NCI-H1436 (cell line): ENCODE results near the gene PPP1R3G.

Experiments
- DNase-seq: peaks from one replicate; lab custom pipeline; 2025; lab: John Stamatoyannopoulos, UW

The PPP1R3G gene

GRCh38 chr6:5094327-5094726 is 9.2 kb downstream of the PPP1R3G start:
- no peak for DNase-seq

GRCh38 chr6:5095236-5095635 is 10.1 kb downstream of the PPP1R3G start:
- no peak for DNase-seq

- DNase-seq, result no peak
These were observed 11.3 kb downstream of the PPP1R3G start for GRCh38 chr6:5096482-5096881.

- no peak for DNase-seq
These were observed 13.5 kb downstream of the PPP1R3G start for GRCh38 chr6:5098501-5099270.

- no peak for DNase-seq
These were observed 14.4 kb downstream of the PPP1R3G start for GRCh38 chr6:5099537-5099936.

GRCh38 chr6:5100806-5101205 is 15.7 kb downstream of the PPP1R3G start:
- DNase-seq, result no peak

GRCh38 chr6:5102267-5102970 is 17.3 kb downstream of the PPP1R3G start:
- no peak for DNase-seq

GRCh38 chr6:5103250-5103649 is 18.1 kb downstream of the PPP1R3G start:
- DNase-seq, result no peak

- DNase-seq, result no peak
These were observed 19.5 kb downstream of the PPP1R3G start for GRCh38 chr6:5104667-5105066.

- no peak for DNase-seq
These were observed 20.0 kb downstream of the PPP1R3G start for GRCh38 chr6:5105146-5105545.

- no peak for DNase-seq
These were observed 22.2 kb downstream of the PPP1R3G start for GRCh38 chr6:5107341-5107740.

- DNase-seq, result no peak
These were observed 22.9 kb downstream of the PPP1R3G start for GRCh38 chr6:5108068-5108467.

- DNase-seq, result no peak
These were observed 23.5 kb downstream of the PPP1R3G start for GRCh38 chr6:5108536-5109150.

GRCh38 chr6:5109436-5109835 is 24.3 kb downstream of the PPP1R3G start:
- DNase-seq, result no peak

GRCh38 chr6:5110246-5110645 is 25.1 kb downstream of the PPP1R3G start:
- DNase-seq, result no peak

- no peak for DNase-seq
These were observed 26.5 kb downstream of the PPP1R3G start for GRCh38 chr6:5111626-5112025.

- no peak for DNase-seq
These were observed 27.1 kb downstream of the PPP1R3G start for GRCh38 chr6:5112066-5112799.

GRCh38 chr6:5113096-5113495 is 28.0 kb downstream of the PPP1R3G start:
- DNase-seq, result no peak

GRCh38 chr6:5115168-5115567 is 30.0 kb downstream of the PPP1R3G start:
- no peak for DNase-seq

GRCh38 chr6:5116243-5116991 is 31.3 kb downstream of the PPP1R3G start:
- no peak for DNase-seq

GRCh38 chr6:5119090-5119951 is 34.2 kb downstream of the PPP1R3G start:
- no peak for DNase-seq
